Measurements from ENCODE around the gene FOXD1. TPM values are rescaled to one million over a fixed set of nuclear protein-coding genes. Genes with fewer than 3 reads are reported as not detected.

Gene FOXD1
- total RNA-seq, 4 donors from 2014 or later: 1.7 to 22.7 (median 4.5) TPM

- H3K27ac ChIP-seq: no peak overlapping the region
- no peaks in the 10 kb centered on the region for H3K9me3 ChIP-seq
- TF ChIP-seq, protein P1, sequence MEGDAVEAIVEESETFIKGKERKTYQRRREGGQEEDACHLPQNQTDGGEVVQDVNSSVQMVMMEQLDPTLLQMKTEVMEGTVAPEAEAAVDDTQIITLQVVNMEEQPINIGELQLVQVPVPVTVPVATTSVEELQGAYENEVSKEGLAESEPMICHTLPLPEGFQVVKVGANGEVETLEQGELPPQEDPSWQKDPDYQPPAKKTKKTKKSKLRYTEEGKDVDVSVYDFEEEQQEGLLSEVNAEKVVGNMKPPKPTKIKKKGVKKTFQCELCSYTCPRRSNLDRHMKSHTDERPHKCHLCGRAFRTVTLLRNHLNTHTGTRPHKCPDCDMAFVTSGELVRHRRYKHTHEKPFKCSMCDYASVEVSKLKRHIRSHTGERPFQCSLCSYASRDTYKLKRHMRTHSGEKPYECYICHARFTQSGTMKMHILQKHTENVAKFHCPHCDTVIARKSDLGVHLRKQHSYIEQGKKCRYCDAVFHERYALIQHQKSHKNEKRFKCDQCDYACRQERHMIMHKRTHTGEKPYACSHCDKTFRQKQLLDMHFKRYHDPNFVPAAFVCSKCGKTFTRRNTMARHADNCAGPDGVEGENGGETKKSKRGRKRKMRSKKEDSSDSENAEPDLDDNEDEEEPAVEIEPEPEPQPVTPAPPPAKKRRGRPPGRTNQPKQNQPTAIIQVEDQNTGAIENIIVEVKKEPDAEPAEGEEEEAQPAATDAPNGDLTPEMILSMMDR (IDR thresholded peaks at IDR 0.05): no peak
- no peak for TF ChIP-seq POLR2A (IDR thresholded peaks at IDR 0.05)
- no peak for DNase-seq
- no peak overlapping the region for H3K4me3 ChIP-seq
- H3K27me3 ChIP-seq: peaks cover 0 to 18% of the 10 kb centered on the region in 2 donors
- peaks cover 0 to 21% (median 6%) of the 10 kb centered on the region in 4 donors for H3K4me1 ChIP-seq
- H3K36me3 ChIP-seq: no peaks in the 10 kb centered on the region
These were observed 14.6 kb downstream of the FOXD1 start for GRCh38 chr5:73433982-73434342.

DNA sequence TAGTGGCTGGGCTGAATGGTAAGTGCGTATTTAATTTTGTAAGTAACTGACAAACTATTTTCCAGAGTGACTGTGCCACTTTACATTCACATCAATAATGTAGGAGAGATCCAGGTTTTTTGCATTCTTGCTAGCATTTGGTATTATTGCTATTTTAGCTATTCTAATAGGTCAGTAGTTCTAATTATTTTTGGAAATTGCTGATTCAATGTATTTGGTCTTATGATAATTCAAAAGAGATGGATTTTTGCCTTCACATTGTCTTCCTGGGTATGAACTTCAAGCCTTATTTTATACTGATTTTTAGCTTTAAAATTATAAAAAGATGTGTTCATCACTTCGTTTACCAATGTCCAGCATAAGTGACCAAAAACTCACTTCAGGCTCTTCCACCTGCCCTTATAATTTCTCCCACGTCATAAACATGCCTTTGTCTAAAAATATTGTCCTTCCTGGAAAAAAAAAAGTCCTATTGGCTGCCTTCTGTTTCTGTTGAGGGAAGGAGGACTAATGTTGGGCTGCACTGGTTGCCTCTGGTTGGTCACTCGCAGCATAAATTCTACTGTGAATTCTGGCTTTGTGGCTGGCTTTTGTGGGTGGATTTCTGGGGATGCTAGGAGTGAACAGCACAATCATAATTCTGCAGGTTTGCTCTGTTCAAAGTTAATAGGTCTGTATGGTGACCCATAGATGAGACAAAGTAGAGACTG, 15.2 kb downstream of the FOXD1 start:
- Histone ChIP-seq H3K27ac (no peak overlapping the region), H3K36me3 (no peaks in the 10 kb centered on the region), H3K4me3 (no peak overlapping the region), H3K4me1 (peaks cover 0 to 21% (median 6%) of the 10 kb centered on the region in 4 donors), H3K27me3 (peaks cover 0 to 18% of the 10 kb centered on the region in 2 donors), H3K9me3 (no peaks in the 10 kb centered on the region)
- TF ChIP-seq POLR2A (IDR thresholded peaks at IDR 0.05): no peak
- TF ChIP-seq, protein P1 (IDR thresholded peaks at IDR 0.05): no peak
- DNase-seq: no peak

- H3K4me3 ChIP-seq: no peak overlapping the region
- TF ChIP-seq, protein P1 (IDR thresholded peaks at IDR 0.05): no peak
- TF ChIP-seq POLR2A (IDR thresholded peaks at IDR 0.05): no peak
- DNase-seq: no peak
- H3K27ac ChIP-seq: no peak overlapping the region
- H3K9me3 ChIP-seq: no peaks in the 10 kb centered on the region
- H3K27me3 ChIP-seq: peaks cover 0 to under 1% of the 10 kb centered on the region in 2 donors
- no peaks in the 10 kb centered on the region for H3K36me3 ChIP-seq
- peaks cover 0 to 4% (median 0%) of the 10 kb centered on the region in 4 donors for H3K4me1 ChIP-seq
These were observed 17.2 kb downstream of the FOXD1 start for GRCh38 chr5:73431204-73431851.

- Histone ChIP-seq H3K27me3 (no peaks in the 10 kb centered on the region), H3K4me1 (no peaks in the 10 kb centered on the region), H3K36me3 (no peaks in the 10 kb centered on the region), H3K9me3 (no peaks in the 10 kb centered on the region), H3K4me3 (no peak overlapping the region), H3K27ac (no peak overlapping the region)
- no peak for DNase-seq
- TF ChIP-seq POLR2A (IDR thresholded peaks at IDR 0.05): no peak
- TF ChIP-seq, protein P1 (IDR thresholded peaks at IDR 0.05): no peak
These were observed 22.5 kb downstream of the FOXD1 start for GRCh38 chr5:73426034-73426433.

GRCh38 chr5:73424556-73424977, 24.0 kb downstream of the FOXD1 start:
- no peak for DNase-seq
- Histone ChIP-seq H3K27ac (no peak overlapping the region), H3K27me3 (peaks cover 0 to 13% of the 10 kb centered on the region in 2 donors), H3K4me3 (no peak overlapping the region), H3K4me1 (peaks cover 0 to 5% (median 0%) of the 10 kb centered on the region in 4 donors), H3K9me3 (no peaks in the 10 kb centered on the region), H3K36me3 (no peaks in the 10 kb centered on the region)
- no peak for TF ChIP-seq POLR2A (IDR thresholded peaks at IDR 0.05)
- TF ChIP-seq, protein P1 (IDR thresholded peaks at IDR 0.05): no peak
